Activated T-cell treated with anti-CD3 and anti-CD28 coated beads for 48 hours (primary cell): ENCODE measurements around the gene ATRN.

Source experiments
- DNase-seq: peaks from one replicate; pipeline ENCODE4 v3.0.0-alpha.2; 2020; ENCODE audit warnings: low read depth

ATRN gene

GRCh38 chr20:3677733-3678132, 206.9 kb downstream of the ATRN start:
- DNase-seq, result no peak

GRCh38 chr20:3678198-3678597, 207.4 kb downstream of the ATRN start:
- no peak for DNase-seq

- DNase-seq, result no peak
These were observed 208.3 kb downstream of the ATRN start for GRCh38 chr20:3678856-3679720.

- DNase-seq, result no peak
These were observed 209.2 kb downstream of the ATRN start for GRCh38 chr20:3679749-3680700.

- no peak for DNase-seq
These were observed 210.0 kb downstream of the ATRN start for GRCh38 chr20:3680701-3681351.

GRCh38 chr20:3681352-3681930, 210.6 kb downstream of the ATRN start:
- no peak for DNase-seq

- no peak for DNase-seq
These were observed 211.3 kb downstream of the ATRN start, which contains the start of gene ADAM33 for GRCh38 chr20:3681931-3682781. TSS of gene ADAM33 (minus strand) at chr20:3682010. CDS start at chr20:3682004, 6 bp downstream.

- DNase-seq, result no peak
These were observed 214.5 kb downstream of the ATRN start for GRCh38 chr20:3685341-3685740.

GRCh38 chr20:3686421-3686820, 215.6 kb downstream of the ATRN start:
- no peak for DNase-seq

GRCh38 chr20:3686867-3687321, 216.1 kb downstream of the ATRN start:
- no peak for DNase-seq

GRCh38 chr20:3687655-3688054, 216.8 kb downstream of the ATRN start:
- DNase-seq, result no peak

- DNase-seq, result no peak
These were observed 219.2 kb downstream of the ATRN start for GRCh38 chr20:3689978-3690377.

- DNase-seq, result no peak
These were observed 219.6 kb downstream of the ATRN start for GRCh38 chr20:3690413-3690812.

- no peak for DNase-seq
These were observed 220.5 kb downstream of the ATRN start for GRCh38 chr20:3691306-3691705.

- no peak for DNase-seq
These were observed 221.1 kb downstream of the ATRN start for GRCh38 chr20:3691897-3692296.

GRCh38 chr20:3692706-3693294, 222.0 kb downstream of the ATRN start:
- no peak for DNase-seq

GRCh38 chr20:3693376-3693775, 222.6 kb downstream of the ATRN start:
- DNase-seq, result no peak

- no peak for DNase-seq
These were observed 224.0 kb downstream of the ATRN start for GRCh38 chr20:3694864-3695263.

GRCh38 chr20:3696200-3696599, 225.4 kb downstream of the ATRN start:
- no peak for DNase-seq
